Left ventricle myocardium inferior (tissue), 1 donor: ENCODE results near the gene MYH15. TPM values are rescaled to one million over a fixed set of nuclear protein-coding genes. Genes with fewer than 3 reads are reported as not detected.

Source experiments
- DNase-seq: peaks from one replicate; pipeline ENCODE4 v3.0.0-alpha.2; 2020
- H3K27ac ChIP-seq: fragments of 200-600 bp; replicated peaks from 2 replicates; pipeline ENCODE4 v1.8.0; 2021
- H3K27me3 ChIP-seq: fragments of 200-600 bp; 2 replicates; pipeline ENCODE4 v1.8.0; 2021; ENCODE audit warnings: low read depth
- H3K36me3 ChIP-seq: fragments of 200-600 bp; 2 replicates; pipeline ENCODE4 v1.8.0; 2021
- H3K4me1 ChIP-seq: fragments of 200-600 bp; 2 replicates; pipeline ENCODE4 v1.8.0; 2021
- H3K4me3 ChIP-seq: fragments of 200-600 bp; 2 replicates; pipeline ENCODE4 v1.8.0; 2021; ENCODE audit warnings: mild to moderate bottlenecking, moderate library complexity
- H3K9me3 ChIP-seq: fragments of 200-600 bp; replicated peaks from 2 replicates; pipeline ENCODE4 v1.8.0; 2021
- CTCF ChIP-seq: fragments of 200-600 bp; IDR thresholded peaks from 2 replicates; pipeline ENCODE4 v1.8.0; 2021; ENCODE audit warnings: antibody characterized with exemption, mild to moderate bottlenecking, borderline replicate concordance
- intact Hi-C: fragments of 100-400 bp; cut with micrococcal nuclease; formaldehyde crosslinking; loops from one replicate; pipeline ENCODE4 v1.11.0; 2022
- total RNA-seq: library from RNA; stranded (reverse); fragmentation: NEBNext Ultra II Directional; extraction: Animal tissue kit (Norgen Biotek cat#: 25700); gene quantifications from one replicate; pipeline ENCODE4 v1.2.1, GENCODE V29; 2021
- donor health status: DM: no; HTN: yes; CAD: no; lungs with severe emphysema.

MYH15 gene
- total RNA-seq, 1 donor from 2014 or later, result 0.22 TPM

- Histone ChIP-seq H3K9me3 (no peaks in the 10 kb centered on the region), H3K27me3 (no peaks in the 10 kb centered on the region), H3K36me3 (no peaks in the 10 kb centered on the region), H3K4me1 (no peaks in the 10 kb centered on the region), H3K4me3 (no peak overlapping the region), H3K27ac (no peak overlapping the region)
- DNase-seq, result no peak
- no peak for TF ChIP-seq CTCF
- intact Hi-C loops, result no loop called here
Measured at GRCh38 chr3:108376026-108376425, 134.4 kb downstream of the MYH15 start.

- Histone ChIP-seq H3K4me3 (no peak overlapping the region), H3K27me3 (no peaks in the 10 kb centered on the region), H3K36me3 (no peaks in the 10 kb centered on the region), H3K9me3 (no peaks in the 10 kb centered on the region), H3K27ac (no peak overlapping the region), H3K4me1 (no peaks in the 10 kb centered on the region)
- DNase-seq, result no peak
- intact Hi-C loops, result no loop called here
- no peak for TF ChIP-seq CTCF
Measured at GRCh38 chr3:108359011-108359410, 151.4 kb downstream of the MYH15 start.

- Histone ChIP-seq H3K4me1 (no peaks in the 10 kb centered on the region), H3K9me3 (no peaks in the 10 kb centered on the region), H3K27me3 (no peaks in the 10 kb centered on the region), H3K4me3 (no peak overlapping the region), H3K36me3 (no peaks in the 10 kb centered on the region), H3K27ac (no peak overlapping the region)
- DNase-seq, result no peak
- intact Hi-C loops, result no loop called here
- TF ChIP-seq CTCF, result no peak
Measured at GRCh38 chr3:108357042-108357441, 153.4 kb downstream of the MYH15 start.

- Histone ChIP-seq H3K36me3 (no peaks in the 10 kb centered on the region), H3K4me1 (no peaks in the 10 kb centered on the region), H3K4me3 (no peak overlapping the region), H3K27me3 (no peaks in the 10 kb centered on the region), H3K9me3 (no peaks in the 10 kb centered on the region), H3K27ac (no peak overlapping the region)
- no peak for DNase-seq
- intact Hi-C loops, result no loop called here
- TF ChIP-seq CTCF, result no peak
Measured at GRCh38 chr3:108354562-108354961, 155.8 kb downstream of the MYH15 start.

GRCh38 chr3:108352176-108352575 lies 158.2 kb downstream of the MYH15 start:
- TF ChIP-seq CTCF, result no peak
- intact Hi-C loops, result no loop called here
- H3K27ac ChIP-seq, result no peak overlapping the region
- no peak for DNase-seq
- no peaks in the 10 kb centered on the region for H3K36me3 ChIP-seq
- no peaks in the 10 kb centered on the region for H3K27me3 ChIP-seq
- no peaks in the 10 kb centered on the region for H3K4me1 ChIP-seq
- H3K9me3 ChIP-seq, result peaks cover 7% of the 10 kb centered on the region
- H3K4me3 ChIP-seq, result no peak overlapping the region
